Measurements from ENCODE around the gene EEF2K.
A peak's percentile ranks its signal among the peaks of the same experiment; 100 is the strongest.
"Not testable (repeated sequence)": the region's sequence is repeated elsewhere in the genome, so short reads cannot be mapped to it uniquely, and the experiment has no call there.

The EEF2K gene

DNA sequence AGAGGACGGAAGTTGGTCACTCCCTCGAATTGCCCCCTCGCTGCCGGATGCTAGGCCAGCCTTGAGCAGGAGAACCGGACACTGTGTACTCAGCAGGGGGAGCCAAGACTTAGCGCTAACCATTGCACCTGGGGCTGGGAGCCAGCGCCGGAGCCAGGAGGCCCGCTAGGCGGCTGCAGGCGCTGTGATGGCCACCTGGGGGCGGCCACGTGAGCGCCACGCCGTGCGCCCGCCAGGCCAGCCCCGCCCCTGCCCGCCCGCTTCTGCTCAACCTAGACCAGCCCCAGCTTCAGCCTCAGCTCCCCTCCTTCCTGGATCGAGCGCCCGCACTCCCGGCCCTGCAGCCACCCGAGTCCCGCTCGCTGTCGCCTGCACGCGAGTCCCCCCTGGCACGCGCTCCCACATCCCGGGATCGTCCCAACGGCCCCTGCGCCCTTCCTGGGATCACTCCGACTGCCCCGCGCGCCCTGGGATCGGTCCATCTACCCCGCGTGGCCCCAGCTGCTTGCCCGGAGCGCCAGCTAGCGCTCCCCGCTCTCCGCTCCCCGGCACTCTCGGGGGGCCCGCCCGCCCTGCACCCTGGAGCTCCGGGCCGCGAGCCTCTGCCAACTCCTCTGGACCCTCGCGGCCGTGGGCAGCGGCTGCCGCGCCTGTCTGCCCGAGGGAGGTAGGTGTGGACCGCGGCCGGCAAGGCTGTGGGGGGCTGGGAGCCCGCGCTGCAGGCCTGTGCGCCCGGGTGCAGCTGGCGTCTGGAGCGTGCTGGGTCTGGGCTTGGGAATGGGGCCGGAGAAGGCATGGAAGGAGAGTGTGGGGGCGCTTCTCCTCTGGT lies at the start of gene EEF2K:
TSS of gene EEF2K (plus strand) at position 266 of the 829 bp plus-strand sequence. CDS start 19,452 bp downstream, outside the sequence.
- peak; percentile 84 for DNase-seq (ENCODE audit: low spot score)

DNA sequence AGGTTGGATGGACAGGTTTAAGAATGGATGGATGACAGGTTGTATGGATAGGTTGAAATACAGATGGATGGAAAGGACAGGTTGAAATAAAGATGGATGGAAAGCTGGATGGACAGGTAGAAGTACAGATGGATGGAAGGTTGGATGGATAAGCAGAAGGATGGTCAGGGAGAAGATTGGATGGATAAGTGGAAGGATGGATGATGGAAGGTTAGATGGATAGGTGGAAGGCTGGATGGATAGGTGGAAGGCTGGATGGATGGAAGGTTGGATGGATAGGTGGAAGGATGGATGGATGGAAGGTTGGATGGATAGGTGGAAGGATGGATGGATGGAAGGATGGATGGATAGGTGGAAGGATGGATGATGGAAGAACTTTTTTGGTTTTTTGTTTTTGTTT lies 44.7 kb upstream of the EEF2K start:
- no peak for DNase-seq (ENCODE audit: low spot score)

DNA sequence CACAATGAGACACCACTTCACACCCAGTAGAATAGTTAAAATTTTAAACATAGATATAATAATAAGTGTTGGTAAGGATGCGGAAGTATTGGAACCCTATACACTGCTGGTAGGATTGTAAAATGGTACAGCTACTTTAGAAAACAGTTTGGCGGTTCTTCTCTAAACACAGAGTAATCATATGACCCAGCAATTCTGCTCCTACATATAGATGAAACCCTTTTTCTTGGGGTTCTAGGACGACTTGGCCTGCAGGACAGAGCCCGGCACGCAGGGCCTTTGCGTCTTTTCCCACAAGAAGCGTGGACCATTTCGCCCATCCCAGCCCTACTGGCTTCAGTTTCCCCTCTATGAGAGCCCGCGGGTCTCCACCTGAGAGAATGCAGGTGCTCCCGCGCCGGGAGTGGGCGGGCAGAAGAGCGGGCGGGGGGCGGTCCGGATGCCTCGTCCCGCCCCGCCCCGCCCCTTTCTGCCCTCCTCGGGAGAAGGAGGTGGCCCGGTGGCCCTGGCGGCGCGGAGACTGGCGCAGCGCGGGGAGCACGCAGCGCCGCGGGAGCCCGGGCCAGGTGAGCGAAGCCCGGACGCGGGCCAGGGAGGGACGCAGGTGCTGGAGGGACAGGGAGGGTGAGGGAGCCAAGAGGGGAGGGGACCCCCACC lies 44.0 kb upstream of the EEF2K start, which contains the start of gene SDR42E2:
TSS of gene SDR42E2 (plus strand) at position 508 of the 657 bp plus-strand sequence. CDS start 3,077 bp downstream, outside the sequence.
- peak; percentile 35 for DNase-seq (ENCODE audit: low spot score)

DNA sequence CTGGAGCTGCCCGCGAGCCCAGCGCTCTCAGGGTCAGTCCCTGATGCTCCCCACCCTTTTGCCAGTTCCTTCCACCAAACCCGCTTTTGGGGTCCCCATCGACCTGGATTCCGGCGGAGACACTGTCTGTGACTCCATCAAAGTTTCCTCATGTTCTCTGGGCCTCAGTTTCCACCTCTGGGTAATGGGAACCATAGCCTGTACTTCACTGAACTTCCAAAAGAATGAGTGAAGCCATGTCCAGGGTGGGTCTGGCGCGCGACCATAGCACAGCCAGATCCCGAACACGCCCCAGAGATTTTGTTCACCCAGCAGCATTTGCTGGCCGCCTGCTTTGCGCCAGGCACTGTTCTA lies 43.4 kb upstream of the EEF2K start:
- no peak for DNase-seq (ENCODE audit: low spot score)

DNA sequence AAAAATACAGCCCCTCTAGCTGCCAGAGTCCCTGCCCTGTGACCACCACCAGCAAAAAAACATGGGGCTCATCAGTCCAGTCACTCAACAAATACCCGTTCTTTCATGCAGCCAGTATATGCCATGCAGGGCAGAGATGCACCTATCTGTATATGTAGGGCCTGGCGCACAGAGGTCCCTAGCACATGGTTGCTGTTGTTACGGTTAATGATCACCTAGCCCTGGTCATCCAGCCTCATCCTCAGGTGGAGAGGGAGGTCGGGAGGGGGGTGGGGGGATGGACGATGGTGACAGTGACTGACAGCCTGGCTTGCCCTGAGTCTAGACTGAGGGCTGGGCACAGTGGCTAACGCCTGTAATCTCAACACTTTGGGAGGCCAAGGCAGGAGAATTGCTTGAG lies 42.3 kb upstream of the EEF2K start:
- DNase-seq (ENCODE audit: low spot score) = no peak

DNA sequence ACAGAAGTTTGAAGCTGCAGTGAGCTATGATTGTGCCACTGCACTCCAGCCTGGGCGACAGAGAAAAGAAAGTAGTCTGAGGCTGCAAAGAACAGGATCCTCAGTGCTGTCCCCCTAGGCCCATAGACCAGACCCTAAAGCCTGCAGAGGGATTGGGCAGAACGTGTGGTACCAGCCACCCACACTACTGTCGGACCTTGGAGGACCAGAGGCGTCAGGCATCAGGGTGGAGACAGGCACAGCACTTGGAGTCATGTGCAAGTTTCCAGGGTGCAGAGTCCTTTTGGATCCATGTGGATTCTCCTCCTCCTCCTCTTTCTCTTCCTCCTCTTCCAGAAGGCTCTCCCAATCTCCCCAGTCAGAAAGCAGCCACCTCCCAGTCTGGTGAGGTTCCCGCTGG lies 41.6 kb upstream of the EEF2K start:
- DNase-seq (ENCODE audit: low spot score) = no peak

DNA sequence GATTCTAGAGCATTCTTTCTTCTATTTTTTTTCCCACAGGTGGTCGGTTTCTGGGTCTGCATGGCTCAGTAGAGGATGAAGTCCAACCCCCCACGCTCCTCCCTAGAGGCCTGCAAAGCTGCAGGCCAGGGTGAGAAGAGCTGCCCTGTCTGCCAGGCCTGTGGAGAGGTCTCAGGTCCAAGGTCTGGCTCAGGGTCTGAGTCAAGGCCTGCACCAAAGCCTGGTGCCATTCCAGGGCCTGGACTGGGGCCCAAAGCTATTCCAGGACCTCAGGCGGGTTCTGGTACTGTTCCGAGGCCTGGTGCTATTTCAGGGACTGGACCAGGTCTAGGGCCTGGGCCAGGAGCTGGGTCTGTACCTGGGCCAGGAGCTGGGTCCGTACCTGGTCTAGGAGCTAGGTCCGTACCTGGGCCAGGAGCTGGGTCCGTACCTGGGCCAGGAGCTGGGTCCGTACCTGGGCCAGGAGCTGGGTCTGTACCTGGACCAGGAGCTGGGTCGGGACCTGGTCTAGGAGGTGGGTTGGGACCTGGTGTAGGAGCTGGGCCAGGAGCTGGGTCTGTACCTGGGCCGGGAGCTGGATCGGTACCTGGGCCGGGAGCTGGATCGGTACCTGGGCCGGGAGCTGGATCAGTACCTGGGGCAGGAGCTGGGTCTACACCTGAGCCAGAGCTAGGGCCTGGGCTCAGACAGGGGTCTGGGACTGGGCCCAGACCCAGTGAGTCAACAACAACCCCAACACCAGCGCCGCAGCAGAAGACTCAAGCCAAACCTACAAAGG lies 40.4 kb upstream of the EEF2K start:
- DNase-seq (ENCODE audit: low spot score) = no peak

DNA sequence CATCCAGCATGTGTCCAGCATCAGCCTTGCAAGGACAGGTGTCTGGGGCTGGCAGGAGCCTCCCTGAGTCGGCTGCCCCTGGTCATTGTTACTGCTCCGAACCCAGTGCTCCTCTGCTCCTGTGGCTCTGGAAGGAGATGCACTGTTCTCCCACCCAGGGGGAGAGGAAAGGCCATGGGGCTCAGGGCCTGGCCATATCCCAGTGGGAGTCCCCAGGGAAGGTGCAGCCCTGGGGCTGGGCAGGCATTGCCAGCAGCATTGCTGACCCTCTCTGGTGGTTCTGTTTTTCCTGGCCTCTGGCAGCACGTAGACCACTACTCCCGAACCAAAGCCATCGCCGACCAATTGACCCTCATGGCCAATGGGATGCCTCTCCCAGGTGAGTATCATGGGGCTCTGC lies 34.1 kb upstream of the EEF2K start:
- no peak for DNase-seq (ENCODE audit: low spot score)

DNA sequence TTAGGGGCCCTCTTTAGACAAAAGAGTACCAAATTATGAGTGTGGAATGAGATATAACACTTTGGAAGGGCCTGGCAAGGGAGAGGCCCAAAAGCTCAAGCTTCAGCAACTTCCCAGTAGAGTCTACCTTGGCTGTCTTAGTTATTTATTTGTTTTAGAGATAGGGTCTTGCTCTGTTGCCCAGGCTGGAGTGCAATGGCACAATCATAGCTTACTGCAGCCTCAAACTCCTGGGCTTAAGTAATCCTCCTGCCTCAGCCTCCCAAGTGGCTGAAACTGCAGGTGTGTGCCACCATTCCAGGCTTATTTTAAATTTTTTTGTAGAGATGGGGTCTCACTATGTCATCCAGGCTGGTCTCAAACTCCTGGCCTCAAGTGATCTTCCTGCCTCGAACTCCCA lies 33.4 kb upstream of the EEF2K start:
- not testable (repeated sequence) for DNase-seq (ENCODE audit: low spot score)

DNA sequence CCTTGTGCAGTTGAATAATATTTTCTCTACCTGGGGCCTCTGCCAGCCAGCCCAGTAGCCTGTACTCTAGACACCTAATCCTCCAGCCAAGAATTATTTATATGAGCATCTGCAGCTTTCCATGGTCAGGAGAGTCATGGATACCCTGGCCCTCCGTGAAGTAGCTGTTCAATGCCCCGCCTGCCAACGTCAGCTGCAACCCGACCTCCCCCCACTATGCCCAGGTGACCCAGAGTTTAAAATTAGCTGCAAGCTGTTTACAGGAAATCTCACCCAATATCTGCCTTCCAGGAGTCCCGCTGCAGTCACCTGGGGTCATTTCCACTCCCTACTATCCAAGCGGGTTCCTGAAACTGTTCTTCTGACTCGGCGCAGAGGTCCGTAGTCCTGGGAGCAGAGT lies 31.4 kb upstream of the EEF2K start:
- no peak for DNase-seq (ENCODE audit: low spot score)

DNA sequence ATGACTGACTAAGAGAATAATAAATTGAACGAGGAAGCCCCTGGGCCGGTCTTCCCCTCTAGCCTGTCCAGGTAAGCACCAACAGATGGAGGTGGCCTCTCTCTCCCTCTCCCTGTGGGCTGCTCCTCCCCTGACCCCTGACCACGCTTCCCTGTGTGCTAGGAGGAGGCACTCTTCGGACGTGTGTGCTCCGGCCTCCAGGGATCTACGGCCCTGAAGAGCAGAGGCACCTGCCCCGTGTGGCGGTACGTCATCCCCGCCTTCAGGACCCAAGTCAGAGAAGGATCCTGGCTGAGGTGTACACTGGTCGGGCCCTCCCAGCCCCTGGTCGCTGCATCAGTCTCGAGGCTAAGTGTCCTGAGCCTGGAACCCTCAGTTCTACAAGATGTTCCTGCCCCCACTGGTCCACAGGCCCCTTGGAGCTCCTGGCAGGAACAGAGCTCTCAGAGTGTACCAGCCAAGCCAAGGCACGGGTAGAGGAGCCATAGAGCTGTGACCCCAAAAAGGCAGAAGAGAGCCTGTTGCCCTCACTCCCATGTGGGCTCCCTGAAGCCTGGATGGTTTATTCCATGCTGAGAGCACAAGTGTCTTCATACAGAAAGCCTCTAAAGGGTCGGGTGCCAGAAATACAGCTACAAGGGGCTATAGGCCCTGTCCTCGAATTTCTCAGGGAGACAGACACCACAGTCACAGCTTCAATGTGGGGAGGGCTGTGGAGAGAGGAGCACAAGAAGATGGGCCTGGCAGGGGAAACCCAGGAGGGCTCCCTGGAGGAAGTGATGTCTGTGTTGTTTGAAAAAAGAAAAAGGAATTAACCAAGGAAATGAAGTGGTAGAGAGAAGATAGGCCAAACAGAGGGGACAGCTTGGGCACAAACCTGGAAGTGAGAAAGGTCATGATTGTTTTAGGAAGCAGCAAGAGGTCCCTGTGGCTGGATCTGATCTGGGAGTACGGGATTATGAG lies 27.8 kb upstream of the EEF2K start:
- DNase-seq (ENCODE audit: low spot score) = no peak

DNA sequence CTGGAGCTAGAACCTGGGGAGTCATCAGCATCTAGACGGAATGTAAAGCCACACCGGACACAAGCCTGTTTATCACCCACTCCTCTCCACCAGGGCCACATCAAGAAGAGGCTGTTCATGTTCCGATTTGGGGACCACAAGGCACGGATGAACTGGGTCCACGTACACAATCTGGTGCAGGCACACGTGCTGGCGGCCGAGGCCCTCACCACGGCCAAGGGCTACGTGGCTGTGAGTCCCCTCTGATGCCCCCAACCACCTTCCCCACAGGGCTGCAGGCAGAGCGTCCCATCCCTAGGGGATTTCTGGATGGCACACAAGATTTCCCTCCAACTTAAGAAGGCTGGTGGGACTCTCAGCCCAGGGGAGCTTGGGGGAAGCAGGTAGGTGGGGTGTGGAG lies 24.7 kb upstream of the EEF2K start:
- no peak for DNase-seq (ENCODE audit: low spot score)

DNA sequence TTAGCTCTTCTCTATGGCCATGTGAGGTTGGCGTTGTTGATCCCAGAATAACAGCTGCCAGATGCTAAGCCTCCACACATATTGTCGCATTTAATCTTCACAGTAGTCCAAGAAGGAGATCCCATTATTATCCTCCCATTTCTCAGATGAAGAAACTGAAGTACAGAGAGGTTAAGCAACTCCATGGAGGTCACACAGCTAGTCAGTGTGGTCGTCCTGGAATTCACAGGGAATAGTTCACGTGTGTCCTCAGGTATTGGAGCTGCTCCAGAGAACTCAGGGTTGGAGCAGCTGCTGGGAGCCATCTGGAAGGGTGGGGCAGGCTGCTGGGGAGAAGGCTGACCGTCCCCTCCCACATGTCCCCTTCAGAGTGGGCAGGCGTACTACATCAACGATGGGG lies 24.2 kb upstream of the EEF2K start:
- DNase-seq (ENCODE audit: low spot score) = no peak

DNA sequence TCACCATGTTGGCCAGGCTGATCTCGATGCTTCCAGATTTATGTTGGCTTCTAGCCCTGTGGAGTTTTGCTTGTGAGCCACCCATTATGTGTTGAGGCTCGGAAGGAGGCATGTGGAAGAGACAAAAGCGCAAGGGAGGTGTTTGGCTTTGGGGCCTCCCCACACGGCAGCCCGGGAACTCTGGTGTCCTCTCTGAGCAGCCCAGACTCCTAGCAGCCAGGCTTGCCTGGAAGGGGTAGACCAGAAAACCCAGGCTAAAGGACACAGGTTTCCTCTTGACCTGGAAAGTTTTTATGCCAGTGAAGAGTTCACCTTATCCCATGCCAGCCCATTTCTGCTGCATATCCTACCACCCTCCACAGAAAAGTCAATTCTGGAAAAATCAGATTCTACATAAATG lies 22.7 kb upstream of the EEF2K start:
- no peak for DNase-seq (ENCODE audit: low spot score)

DNA sequence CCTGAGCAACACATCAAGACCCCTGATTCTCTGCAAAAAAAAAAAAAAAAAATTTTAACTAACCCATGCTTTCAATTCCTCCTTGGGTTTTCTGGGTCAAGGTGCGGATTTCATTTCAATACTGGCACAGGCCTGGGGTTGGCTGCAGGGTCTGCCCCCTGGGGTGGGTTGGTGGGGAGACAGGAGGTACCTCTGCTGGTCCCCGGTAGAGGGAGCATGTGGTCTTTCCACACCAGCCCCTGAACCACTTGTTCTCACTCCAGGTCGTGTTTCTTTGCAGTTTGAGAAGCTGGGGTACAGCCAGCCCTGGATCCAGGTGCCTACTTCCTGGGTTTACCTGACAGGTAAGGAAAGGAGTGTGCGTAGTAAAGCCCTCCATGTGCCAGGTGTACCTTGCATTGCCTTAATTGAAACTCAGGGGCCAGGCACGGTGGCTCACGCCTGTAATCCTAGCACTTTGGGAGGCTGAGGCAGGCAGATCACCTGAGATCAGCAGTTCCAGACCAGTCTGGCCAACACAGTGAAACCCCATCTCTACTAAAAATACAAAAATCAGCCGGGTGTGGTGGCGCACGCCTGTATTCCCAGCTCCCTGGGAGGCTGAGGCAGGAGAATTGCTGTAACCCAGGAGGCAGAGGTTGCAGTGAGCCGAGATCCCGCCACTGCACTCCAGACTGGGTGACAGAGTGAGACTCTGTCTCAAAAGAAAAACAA lies 22.0 kb upstream of the EEF2K start:
- no peak for DNase-seq (ENCODE audit: low spot score)

DNA sequence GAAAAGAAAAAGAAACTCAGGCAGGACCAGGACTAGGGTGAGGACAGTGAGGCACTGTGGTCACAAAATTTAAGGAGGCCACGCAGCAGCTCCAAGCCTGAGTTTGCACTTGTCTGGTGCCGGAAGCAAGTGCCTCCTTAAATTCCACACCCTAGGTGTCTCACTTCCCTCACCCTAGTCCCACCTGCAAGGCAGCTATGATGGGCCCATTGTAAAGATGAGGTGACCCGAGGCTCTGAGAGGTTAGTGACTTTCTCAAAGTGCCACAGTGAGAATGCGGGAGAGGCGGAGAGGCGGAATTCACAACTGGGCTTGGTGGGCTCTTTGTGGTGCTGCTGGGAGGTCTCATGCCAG lies 21.5 kb upstream of the EEF2K start:
- DNase-seq (ENCODE audit: low spot score) = no peak

DNA sequence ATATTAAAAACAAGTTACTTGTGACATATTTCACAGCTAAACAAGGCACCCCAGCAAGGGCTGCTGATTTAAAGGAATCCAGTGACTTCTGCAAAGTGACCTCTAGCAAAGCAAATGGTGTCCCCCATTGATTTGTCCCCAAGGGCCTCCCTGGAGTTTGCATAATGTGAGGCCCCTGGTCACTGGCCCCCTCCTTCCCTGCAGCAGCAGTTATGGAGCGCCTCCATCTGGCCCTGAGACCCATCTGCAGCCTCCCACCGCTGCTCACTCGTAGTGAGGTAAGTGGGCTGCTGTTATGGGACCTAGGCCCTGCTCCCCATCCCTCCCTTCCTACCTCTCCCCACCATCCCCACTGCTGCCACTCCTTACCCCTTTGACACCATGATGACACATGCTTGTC lies 19.6 kb upstream of the EEF2K start:
- no peak for DNase-seq (ENCODE audit: low spot score)

DNA sequence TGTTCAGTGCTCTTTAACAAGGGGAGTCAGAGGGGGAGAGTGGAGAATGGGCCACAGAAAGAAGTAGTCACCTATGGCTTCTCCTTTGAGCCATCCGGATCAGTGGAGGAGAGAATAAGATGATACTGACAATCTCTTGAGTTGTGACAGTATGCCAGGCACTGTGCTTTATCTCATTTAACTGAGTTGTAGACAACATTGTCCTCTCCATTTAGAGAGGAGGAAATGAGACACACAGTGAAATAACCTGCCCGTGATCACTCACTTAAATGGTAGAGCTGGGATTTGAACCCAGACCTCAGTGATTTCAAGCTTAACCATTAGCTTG lies 17.8 kb upstream of the EEF2K start:
- no peak for DNase-seq (ENCODE audit: low spot score)

DNA sequence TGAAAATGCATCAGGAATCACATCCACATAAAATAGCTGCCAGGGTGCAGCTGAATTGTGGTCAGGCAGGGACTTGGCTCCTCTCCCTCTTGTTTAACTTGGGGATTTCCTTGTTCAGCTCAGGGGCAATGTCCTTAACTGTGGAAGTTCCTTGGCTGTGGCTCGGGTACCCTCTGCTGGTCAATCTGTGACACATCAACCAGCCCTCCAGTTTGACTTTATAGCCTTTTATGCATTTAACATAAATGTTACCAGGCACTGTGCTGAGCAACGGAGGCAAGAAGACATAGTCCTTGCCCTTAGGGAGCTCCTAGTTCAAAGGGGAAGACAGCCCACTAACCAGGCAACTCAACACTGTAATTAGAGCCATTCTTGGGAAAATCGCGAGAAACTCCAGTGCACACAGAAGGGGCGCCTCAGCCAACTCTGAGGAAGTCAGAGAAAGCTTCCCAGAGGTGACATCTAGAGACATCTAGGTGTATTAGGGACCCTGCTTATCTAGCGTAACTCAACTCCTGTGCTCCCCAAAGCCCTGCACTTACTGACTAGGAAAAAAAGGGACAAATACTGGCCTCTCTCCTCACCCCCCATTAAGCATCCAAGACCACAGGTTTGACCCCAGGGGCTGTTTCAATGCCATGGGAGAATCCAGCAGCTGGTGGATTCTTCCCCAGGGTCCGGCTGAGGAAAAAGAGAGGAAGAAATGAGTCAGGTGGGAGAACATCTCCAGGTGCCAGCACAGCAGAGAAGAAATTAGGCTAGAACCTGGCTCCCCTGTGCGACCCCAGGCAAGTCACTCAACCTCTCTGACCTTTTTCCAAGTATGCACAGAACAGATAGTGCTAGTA lies 17.3 kb upstream of the EEF2K start:
- DNase-seq (ENCODE audit: low spot score) = peak; percentile 81

DNA sequence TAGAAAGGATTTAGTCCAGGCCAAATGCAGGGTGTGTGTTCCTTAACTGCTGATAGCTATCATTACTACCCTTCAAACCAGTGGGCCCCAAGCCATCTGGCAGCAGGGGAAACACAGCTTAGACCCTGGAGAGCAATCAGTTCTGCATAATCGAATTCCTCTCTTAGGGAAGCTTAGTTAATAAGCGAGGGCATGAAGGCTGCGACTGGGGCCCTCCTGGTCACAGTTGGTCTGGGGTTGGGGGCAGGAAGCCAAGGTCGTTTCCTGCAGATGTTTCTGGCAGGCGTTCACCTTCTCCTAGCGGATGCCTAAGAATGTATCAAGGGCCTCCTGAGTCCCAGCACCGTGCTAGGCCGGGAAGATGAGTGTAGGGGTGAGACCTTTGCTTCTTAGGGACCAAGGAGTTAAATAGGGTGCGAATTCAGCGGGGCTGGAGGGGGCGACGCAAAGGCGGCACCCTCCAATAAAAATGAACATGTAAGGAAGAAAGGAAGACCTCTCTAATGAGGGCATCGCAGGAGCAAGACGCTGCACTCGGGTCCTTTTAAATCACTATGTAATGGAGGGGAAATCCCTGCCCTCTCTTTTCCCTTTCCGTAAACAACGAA lies 16.5 kb upstream of the EEF2K start:
- DNase-seq (ENCODE audit: low spot score) = no peak

All from CD4-positive, alpha-beta T cell treated with Interleukin-6 at 100 ng/mL for 8 hours (primary cell).